ENCODE data around the gene BEGAIN. TPM values are rescaled to one million over a fixed set of nuclear protein-coding genes. Genes with fewer than 3 reads are reported as not detected.

The BEGAIN gene
- total RNA-seq, 1 donor from 2014 or later: 0.54 TPM

DNA sequence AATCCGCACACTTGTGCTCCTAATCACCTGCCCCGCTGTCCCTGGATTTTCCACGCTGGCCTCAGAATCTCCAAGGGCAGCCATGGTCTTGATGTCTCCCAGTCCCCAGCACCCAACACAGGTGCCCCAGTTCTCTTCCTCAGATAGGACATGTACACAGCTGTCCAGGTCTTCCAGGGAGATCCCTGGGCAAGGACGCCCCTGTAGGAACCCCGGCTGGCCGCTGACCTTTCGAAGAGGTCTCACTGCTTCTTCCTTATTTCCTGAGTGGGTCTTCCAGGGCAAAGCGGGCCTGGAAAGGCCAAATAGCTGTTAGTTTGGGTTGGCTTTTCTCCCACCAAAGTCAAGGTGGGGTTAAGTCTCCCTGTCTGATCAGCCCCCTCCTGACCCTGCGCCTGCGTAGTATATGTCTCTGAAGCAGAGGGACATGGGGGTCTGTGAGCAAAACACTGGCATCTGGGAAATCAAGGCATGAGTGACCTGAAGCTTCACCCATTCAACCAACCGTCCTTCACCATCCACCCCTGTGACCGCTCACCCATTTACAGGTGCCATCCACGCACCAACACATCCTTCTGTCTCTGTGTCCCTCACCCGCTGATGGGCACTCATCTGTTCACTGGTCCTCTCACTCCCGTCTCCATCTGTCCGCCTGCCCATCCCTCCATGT, 4.6 kb downstream of the BEGAIN start:
- H4K20me1 ChIP-seq (ENCODE audit: insufficient read depth, low read length): no peaks in the 10 kb centered on the region
- H3K4me3 ChIP-seq (ENCODE audit: insufficient read depth, low read depth, low read length): no peak overlapping the region
- Mint-ChIP-seq H3K27me3 (ENCODE audit: low read depth, unreplicated experiment) (peaks cover 47% of the 10 kb centered on the region), H3K4me1 (ENCODE audit: low read depth, unreplicated experiment) (no peaks in the 10 kb centered on the region), H3K36me3 (ENCODE audit: low read depth, unreplicated experiment) (peaks cover 3% of the 10 kb centered on the region), H3K4me3 (ENCODE audit: unreplicated experiment) (no peak overlapping the region), H3K9me3 (ENCODE audit: unreplicated experiment) (peaks cover 6% of the 10 kb centered on the region), H3K27ac (ENCODE audit: unreplicated experiment) (no peak overlapping the region)
- H3K9me3 ChIP-seq (ENCODE audit: insufficient read depth, low read depth, low read length): no peaks in the 10 kb centered on the region
- H2AFZ ChIP-seq (ENCODE audit: low read depth, low read length): no peak overlapping the region
- DNase-seq (ENCODE audit: low read depth): no peak
- no peak overlapping the region for H3K4me2 ChIP-seq (ENCODE audit: low read length)
- no peaks in the 10 kb centered on the region for H3K36me3 ChIP-seq (ENCODE audit: insufficient read depth, low read length)
- TF ChIP-seq EZH2 (IDR thresholded peaks at IDR 0.05; ENCODE audit: insufficient read depth, low read length): no peak
- TF ChIP-seq CTCF (IDR thresholded peaks at IDR 0.05; ENCODE audit: insufficient read depth, low read depth, low read length): no peak
- no peak for FAIRE-seq
- H3K27ac ChIP-seq (ENCODE audit: low read depth, low read length): no peak overlapping the region
- H3K9ac ChIP-seq (ENCODE audit: low read length): no peak overlapping the region
- H3K27me3 ChIP-seq (ENCODE audit: insufficient read depth, low read length): peaks cover under 1% of the 10 kb centered on the region
- H3K79me2 ChIP-seq (ENCODE audit: insufficient read depth, low read length): no peaks in the 10 kb centered on the region
- H3K4me1 ChIP-seq (ENCODE audit: insufficient read depth, low read length): peaks cover 5% of the 10 kb centered on the region

- FAIRE-seq (no peak), DNase-seq (ENCODE audit: low read depth) (no peak)
- no peak overlapping the region for H3K4me3 ChIP-seq (ENCODE audit: insufficient read depth, low read depth, low read length)
- TF ChIP-seq EZH2 (IDR thresholded peaks at IDR 0.05; ENCODE audit: insufficient read depth, low read length) (no peak), CTCF (IDR thresholded peaks at IDR 0.05; ENCODE audit: insufficient read depth, low read depth, low read length) (no peak)
- no peaks in the 10 kb centered on the region for H4K20me1 ChIP-seq (ENCODE audit: insufficient read depth, low read length)
- H3K9me3 ChIP-seq (ENCODE audit: insufficient read depth, low read depth, low read length): no peaks in the 10 kb centered on the region
- H3K4me2 ChIP-seq (ENCODE audit: low read length): no peak overlapping the region
- H2AFZ ChIP-seq (ENCODE audit: low read depth, low read length): no peak overlapping the region
- H3K36me3 Mint-ChIP-seq (ENCODE audit: low read depth, unreplicated experiment): peaks cover 3% of the 10 kb centered on the region
- H3K79me2 ChIP-seq (ENCODE audit: insufficient read depth, low read length): no peaks in the 10 kb centered on the region
- H3K4me3 Mint-ChIP-seq (ENCODE audit: unreplicated experiment): no peak overlapping the region
- no peaks in the 10 kb centered on the region for H3K27me3 ChIP-seq (ENCODE audit: insufficient read depth, low read length)
- no peaks in the 10 kb centered on the region for H3K36me3 ChIP-seq (ENCODE audit: insufficient read depth, low read length)
- H3K9ac ChIP-seq (ENCODE audit: low read length): no peak overlapping the region
- H3K27me3 Mint-ChIP-seq (ENCODE audit: low read depth, unreplicated experiment): peaks cover 49% of the 10 kb centered on the region
- H3K4me1 Mint-ChIP-seq (ENCODE audit: low read depth, unreplicated experiment): no peaks in the 10 kb centered on the region
- H3K27ac Mint-ChIP-seq (ENCODE audit: unreplicated experiment): no peak overlapping the region
- peaks cover 3% of the 10 kb centered on the region for H3K4me1 ChIP-seq (ENCODE audit: insufficient read depth, low read length)
- H3K9me3 Mint-ChIP-seq (ENCODE audit: unreplicated experiment): peaks cover 6% of the 10 kb centered on the region
- no peak overlapping the region for H3K27ac ChIP-seq (ENCODE audit: low read depth, low read length)
These were observed 5.7 kb downstream of the BEGAIN start for GRCh38 chr14:100581228-100582145.

Data from astrocyte (in vitro differentiated cells and primary cell).